ENCODE measurements around the gene MPO.

DNA sequence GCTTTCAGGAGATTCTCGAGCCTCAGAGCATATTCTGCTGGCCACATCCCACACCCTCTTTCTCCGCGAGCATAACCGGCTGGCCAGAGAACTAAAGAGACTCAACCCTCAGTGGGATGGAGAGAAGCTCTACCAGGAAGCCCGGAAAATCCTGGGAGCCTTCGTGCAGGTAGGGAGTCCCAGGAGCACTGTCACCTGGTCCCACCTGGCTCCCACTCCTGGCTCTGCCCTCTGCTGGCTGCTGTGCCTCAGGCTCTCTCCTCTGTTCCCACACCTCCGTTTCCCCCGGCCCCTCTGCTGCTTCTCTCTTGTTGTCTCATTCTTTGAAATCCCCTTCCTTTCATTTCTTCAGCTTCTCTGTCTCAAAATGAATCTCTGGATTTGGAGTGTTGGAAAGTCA is 25.9 kb downstream of the MPO start:
- no peak for TF ChIP-seq GATA2 (IDR thresholded peaks at IDR 0.05; ENCODE audit: low read depth, low read length)
- TF ChIP-seq GATA3 (IDR thresholded peaks at IDR 0.05; ENCODE audit: low read depth, low read length): no peak
